GM12878 (cell line): ENCODE data around the gene FTO.

ENCODE experiments used
- EED ChIP-seq: sonication (generic); IDR thresholded peaks from 2 replicates; pipeline ENCODE4 v1.6.1; 2016; ENCODE audit warnings: antibody characterized with exemption, low read depth
- EP300 ChIP-seq, 2 experiments: fragments of 150-350 bp in 1 of 2; IDR thresholded peaks; 2 replicates each; pipeline ENCODE4 v1.6.1; 2011 to 2012; ENCODE audit warnings: low read depth in 2 of 2, low read length in 2 of 2, borderline replicate concordance in 1 of 2, improper control_type of control experiment in 1 of 2, inconsistent platforms in 1 of 2; ENCODE audit not compliant: control insufficient read depth in 1 of 2
- KDM1A ChIP-seq: fragments of 200-600 bp; sonication (generic); IDR thresholded peaks from 2 replicates; pipeline ENCODE4 v1.6.1; 2016; ENCODE audit warnings: borderline replicate concordance
- SMAD1 ChIP-seq: fragments of 450-650 bp; IDR thresholded peaks from 2 replicates; pipeline ENCODE4 v1.6.1; 2018; ENCODE audit warnings: mild to moderate bottlenecking, low read depth; ENCODE audit not compliant: partially characterized antibody
- SP1 ChIP-seq: IDR thresholded peaks from one replicate; pipeline ENCODE4 v1.6.1; 2011; ENCODE audit warnings: low read depth, low read length
- SRF ChIP-seq, 2 experiments: IDR thresholded peaks; 2 replicates each; pipeline ENCODE4 v1.6.1; 2011; ENCODE audit warnings: low read depth in 2 of 2, low read length in 2 of 2, mild to moderate bottlenecking in 1 of 2, moderate library complexity in 1 of 2
- ZNF207 ChIP-seq: fragments of 450-650 bp; IDR thresholded peaks from 2 replicates; pipeline ENCODE4 v1.6.1; 2014; ENCODE audit warnings: antibody characterized with exemption, mild to moderate bottlenecking, borderline replicate concordance
- ZZZ3 ChIP-seq: IDR thresholded peaks from 2 replicates; pipeline ENCODE4 v1.6.1; 2011; ENCODE audit warnings: low read depth; ENCODE audit not compliant: control insufficient read depth, insufficient read length
- TF ChIP-seq, protein P1 (sequence below): IDR thresholded peaks from 2 replicates; pipeline ENCODE4 v1.6.1; 2011; ENCODE audit warnings: borderline replicate concordance, low read depth, mild to moderate bottlenecking, moderate library complexity, mixed read lengths, low read length; ENCODE audit not compliant: insufficient read depth; ENCODE audit errors: extremely low read length

DNA sequence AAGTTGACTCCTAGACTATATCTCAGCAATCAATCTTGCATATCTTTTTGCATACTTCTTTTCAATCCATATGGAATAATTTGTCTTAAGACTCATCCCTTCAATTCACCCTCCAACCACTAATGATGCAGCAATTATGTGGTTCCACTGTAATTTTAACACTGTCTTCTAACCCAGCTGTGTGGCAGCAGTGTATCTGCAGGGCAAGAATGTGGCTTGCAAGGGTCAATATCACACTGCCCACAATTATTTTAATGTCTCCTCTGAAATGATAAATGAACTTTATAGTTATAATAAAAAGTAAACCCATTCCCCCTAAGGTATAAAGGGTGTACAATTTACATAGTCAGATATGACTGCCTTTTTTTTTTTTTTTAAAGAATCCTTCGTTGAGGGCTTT is 48.6 kb downstream of the FTO start:
- TF ChIP-seq EP300 (IDR thresholded peaks at IDR 0.05; ENCODE audit: borderline replicate concordance in 1 of 2, control insufficient read depth in 1 of 2, low read depth in 2 of 2, low read length in 2 of 2): no peak
- TF ChIP-seq ZZZ3: no peak
- no peak for TF ChIP-seq SMAD1
- TF ChIP-seq EED: no peak
- no peak for TF ChIP-seq SP1
- no peak for TF ChIP-seq SRF (IDR thresholded peaks at IDR 0.05; ENCODE audit: low read depth in 2 of 2, low read length in 2 of 2)
- TF ChIP-seq, protein P1, sequence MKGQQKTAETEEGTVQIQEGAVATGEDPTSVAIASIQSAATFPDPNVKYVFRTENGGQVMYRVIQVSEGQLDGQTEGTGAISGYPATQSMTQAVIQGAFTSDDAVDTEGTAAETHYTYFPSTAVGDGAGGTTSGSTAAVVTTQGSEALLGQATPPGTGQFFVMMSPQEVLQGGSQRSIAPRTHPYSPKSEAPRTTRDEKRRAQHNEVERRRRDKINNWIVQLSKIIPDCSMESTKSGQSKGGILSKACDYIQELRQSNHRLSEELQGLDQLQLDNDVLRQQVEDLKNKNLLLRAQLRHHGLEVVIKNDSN: no peak
- no peak for TF ChIP-seq KDM1A
- TF ChIP-seq ZNF207: no peak
